Measurements from ENCODE around the gene H2AZ2.

H2AZ2 gene

GRCh38 chr7:44853391-44853790 is 5.5 kb upstream of the H2AZ2 start:
- TF ChIP-seq CTCF (IDR thresholded peaks at IDR 0.05) = no peak

- no peak for TF ChIP-seq CTCF (IDR thresholded peaks at IDR 0.05)
Measured at GRCh38 chr7:44852590-44852989, 4.7 kb upstream of the H2AZ2 start.

- TF ChIP-seq CTCF (IDR thresholded peaks at IDR 0.05) = no peak
Measured at GRCh38 chr7:44849885-44850544, 2.1 kb upstream of the H2AZ2 start.

- TF ChIP-seq CTCF (IDR thresholded peaks at IDR 0.05) = no peak
Measured at GRCh38 chr7:44849259-44849884, 1.5 kb upstream of the H2AZ2 start.

- peak; percentile 85 for TF ChIP-seq CTCF (IDR thresholded peaks at IDR 0.05)
Measured at GRCh38 chr7:44847509-44847919, 373 bp downstream of the H2AZ2 start.

- TF ChIP-seq CTCF (IDR thresholded peaks at IDR 0.05) = no peak
Measured at GRCh38 chr7:44846816-44847508, 925 bp downstream of the H2AZ2 start.

GRCh38 chr7:44845451-44845850 is 2.4 kb downstream of the H2AZ2 start:
- TF ChIP-seq CTCF (IDR thresholded peaks at IDR 0.05) = no peak
